CD14-positive monocyte (primary cell): ENCODE results near the gene PCDHB16. TPM values are rescaled to one million over a fixed set of nuclear protein-coding genes. Genes with fewer than 3 reads are reported as not detected.

Experiments
- DNase-seq, 3 donors: peaks; one replicate each; pipeline ENCODE4 v3.0.0-alpha.2; 2011 to 2022
- H2AFZ ChIP-seq: 2 replicates; pipeline ENCODE4 v1.6.0; 2012; ENCODE audit warnings: mild to moderate bottlenecking, low read depth, low read length, inconsistent platforms; ENCODE audit not compliant: insufficient read depth, poor library complexity, severe bottlenecking
- H3K27ac ChIP-seq, 2 donors: 1 replicate in 1 of 2; 2 replicates in 1 of 2; pipeline ENCODE4 v1.5.1; 2012 to 2013; ENCODE audit warnings: low read length in 2 of 2, control low read depth in 1 of 2, inconsistent platforms in 1 of 2, low read depth in 1 of 2, mild to moderate bottlenecking in 1 of 2
- H3K27me3 ChIP-seq, 2 donors: one replicate each; pipeline versions ENCODE4 v1.6.0 to v1.6.1; 2011 to 2013; ENCODE audit warnings: low read length in 2 of 2; ENCODE audit not compliant: control insufficient read depth in 2 of 2, insufficient read depth in 2 of 2
- H3K36me3 ChIP-seq, 2 donors: replicated peaks in 1 of 2; 1 replicate in 1 of 2; 2 replicates in 1 of 2; pipeline versions ENCODE4 v1.5.1 to v1.6.1; 2012 to 2013; ENCODE audit warnings: low read length in 2 of 2, control low read depth in 1 of 2, inconsistent platforms in 1 of 2, mild to moderate bottlenecking in 1 of 2; ENCODE audit not compliant: insufficient read depth in 2 of 2, control insufficient read depth in 1 of 2
- H3K4me1 ChIP-seq, 2 donors: 1 replicate in 1 of 2; 2 replicates in 1 of 2; pipeline versions ENCODE4 v1.5.1 to v1.6.1; 2012 to 2013; ENCODE audit warnings: low read length in 2 of 2, control low read depth in 1 of 2, inconsistent platforms in 1 of 2, mild to moderate bottlenecking in 1 of 2, moderate library complexity in 1 of 2; ENCODE audit not compliant: insufficient read depth in 2 of 2, control insufficient read depth in 1 of 2
- H3K4me2 ChIP-seq: replicated peaks from 2 replicates; pipeline ENCODE3; 2012; ENCODE audit warnings: low read length, moderate library complexity, mild to moderate bottlenecking; ENCODE audit not compliant: poor library complexity, severe bottlenecking; ENCODE audit errors: extremely low read depth
- H3K4me3 ChIP-seq, 3 experiments: fragments of 200-600 bp in 1 of 3; sonication (generic) in 1 of 3; replicated peaks in 1 of 3; 1 replicate in 2 of 3; 2 replicates in 1 of 3; pipeline ENCODE4 v1.5.1; 2011 to 2013; ENCODE audit warnings: low read length in 3 of 3, mild to moderate bottlenecking in 3 of 3, control low read depth in 2 of 3, low read depth in 2 of 3, inconsistent platforms in 1 of 3, moderate library complexity in 1 of 3
- H3K79me2 ChIP-seq: 2 replicates; pipeline ENCODE4 v1.6.0; 2012; ENCODE audit warnings: mild to moderate bottlenecking, control low read depth, inconsistent platforms, low read length, moderate library complexity; ENCODE audit not compliant: insufficient read depth
- H3K9ac ChIP-seq: 2 replicates; pipeline ENCODE4 v1.6.0; 2017; ENCODE audit warnings: low read length, mild to moderate bottlenecking; ENCODE audit not compliant: insufficient read depth, poor library complexity, severe bottlenecking
- H3K9me3 ChIP-seq, 2 donors: replicated peaks in 1 of 2; 1 replicate in 1 of 2; 2 replicates in 1 of 2; pipeline versions ENCODE4 v1.5.1 to v1.6.1; 2012 to 2013; ENCODE audit warnings: low read length in 2 of 2, control low read depth in 1 of 2; ENCODE audit not compliant: control insufficient read depth in 1 of 2, insufficient read depth in 1 of 2
- H4K20me1 ChIP-seq: 2 replicates; pipeline ENCODE4 v1.6.0; 2012; ENCODE audit warnings: mild to moderate bottlenecking, low read length, control low read depth, moderate library complexity; ENCODE audit not compliant: insufficient read depth
- H3K27ac Mint-ChIP-seq, 7 donors: one replicate each; pipeline ENCODE4 v1.8.0; 2020; ENCODE audit warnings: mild to moderate bottlenecking in 7 of 7, mixed read lengths in 7 of 7, moderate library complexity in 6 of 7, inconsistent platforms in 2 of 7
- H3K27me3 Mint-ChIP-seq, 3 donors: one replicate each; pipeline ENCODE4 v1.8.0; 2021 to 2022; ENCODE audit warnings: low read depth in 3 of 3, mild to moderate bottlenecking in 3 of 3, mixed read lengths in 3 of 3, moderate library complexity in 3 of 3, inconsistent platforms in 1 of 3
- H3K36me3 Mint-ChIP-seq, 2 donors: one replicate each; pipeline ENCODE4 v1.8.0; 2020; ENCODE audit warnings: mixed read lengths in 2 of 2, inconsistent platforms in 1 of 2, mild to moderate bottlenecking in 1 of 2
- H3K4me1 Mint-ChIP-seq: one replicate; pipeline ENCODE4 v1.8.0; 2020; ENCODE audit warnings: mild to moderate bottlenecking, mixed read lengths
- H3K4me3 Mint-ChIP-seq, 2 donors: one replicate each; pipeline ENCODE4 v1.8.0; 2020; ENCODE audit warnings: mild to moderate bottlenecking in 2 of 2, mixed read lengths in 2 of 2, moderate library complexity in 1 of 2
- H3K9me3 Mint-ChIP-seq, 7 donors: one replicate each; pipeline ENCODE4 v1.8.0; 2020 to 2022; ENCODE audit warnings: mixed read lengths in 7 of 7, mild to moderate bottlenecking in 6 of 7, moderate library complexity in 6 of 7, inconsistent platforms in 2 of 7
- WGBS: methylation state at CpG from one replicate; pipeline ENCODE4 v1.1.5; 2013; ENCODE audit warnings: missing lambda C conversion rate; ENCODE audit not compliant: insufficient coverage; 5-methylcytosine and 5-hydroxymethylcytosine counted together
- intact Hi-C, 2 donors: fragments of 100-400 bp; cut with micrococcal nuclease; formaldehyde crosslinking; loops; one replicate each; pipeline versions ENCODE4 v1.15.0 to v1.15.1; 2023
- polyA plus RNA-seq, 3 donors: library from polyadenylated mRNA; depleted of rRNA in 1 of 3; unstranded in 2 of 3; stranded (reverse) in 1 of 3; fragments of 300-500 nt in 2 of 3; fragments of >200 nt in 1 of 3; fragmentation: Illumina TruSeq in 2 of 3; gene quantifications; 1 replicate in 2 of 3; 2 replicates in 1 of 3; pipeline ENCODE4 v1.2.3, GENCODE V29; 2012 to 2021
- TF ChIP-seq, protein P1 (sequence below): fragments of 200-600 bp; IDR thresholded peaks from one replicate; pipeline ENCODE4 v1.8.0; 2022; ENCODE audit warnings: antibody characterized with exemption, mild to moderate bottlenecking

Gene PCDHB16
- polyA plus RNA-seq, 3 donors: not detected

DNA sequence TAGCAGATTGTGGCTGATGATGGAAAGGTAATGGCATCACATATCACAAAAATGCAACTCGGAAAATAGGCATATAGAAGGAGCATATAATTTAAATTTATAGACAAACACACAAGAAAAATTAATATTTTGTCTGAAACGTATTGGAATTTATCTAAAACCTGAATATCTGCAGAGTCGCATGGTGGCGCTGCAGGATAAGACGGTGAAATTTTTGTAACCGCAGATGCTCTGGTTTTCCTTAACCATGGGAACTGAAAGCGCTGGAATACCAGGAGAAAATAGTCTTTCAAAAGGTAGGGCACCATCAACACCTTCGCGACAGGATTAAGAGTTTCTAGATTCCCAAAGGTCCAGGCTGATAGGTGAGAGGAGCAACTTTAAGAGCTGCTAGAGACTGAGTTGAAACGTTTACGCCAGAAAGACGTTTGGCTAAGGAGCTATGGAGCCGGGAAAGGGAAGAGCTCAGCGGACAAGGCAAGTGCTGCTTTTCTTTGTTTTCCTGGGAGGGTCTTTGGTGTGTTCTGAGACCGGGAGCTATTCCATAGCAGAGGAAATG, 52.0 kb downstream of the PCDHB16 start:
- H3K4me1 Mint-ChIP-seq: no peaks in the 10 kb centered on the region
- H3K4me3 Mint-ChIP-seq: peak overlapping the region in 1 of 2 donors; percentile 62
- WGBS: 7% methylated on average over 12 of the region's 15 CpGs
- peaks cover 16 to 25% (median 22%) of the 10 kb centered on the region in 3 donors for H3K27me3 Mint-ChIP-seq
- H4K20me1 ChIP-seq: no peaks in the 10 kb centered on the region
- H3K27ac Mint-ChIP-seq: peak overlapping the region in 1 of 7 donors; percentile 20
- peaks cover 5 to 24% of the 10 kb centered on the region in 2 donors for H3K27me3 ChIP-seq
- intact Hi-C loops: no loop called here
- H3K4me3 ChIP-seq: no peak overlapping the region
- peaks cover 33 to 53% of the 10 kb centered on the region in 2 donors for H3K9me3 ChIP-seq
- no peak overlapping the region for H3K27ac ChIP-seq
- H3K4me2 ChIP-seq: no peak overlapping the region
- TF ChIP-seq, protein P1, sequence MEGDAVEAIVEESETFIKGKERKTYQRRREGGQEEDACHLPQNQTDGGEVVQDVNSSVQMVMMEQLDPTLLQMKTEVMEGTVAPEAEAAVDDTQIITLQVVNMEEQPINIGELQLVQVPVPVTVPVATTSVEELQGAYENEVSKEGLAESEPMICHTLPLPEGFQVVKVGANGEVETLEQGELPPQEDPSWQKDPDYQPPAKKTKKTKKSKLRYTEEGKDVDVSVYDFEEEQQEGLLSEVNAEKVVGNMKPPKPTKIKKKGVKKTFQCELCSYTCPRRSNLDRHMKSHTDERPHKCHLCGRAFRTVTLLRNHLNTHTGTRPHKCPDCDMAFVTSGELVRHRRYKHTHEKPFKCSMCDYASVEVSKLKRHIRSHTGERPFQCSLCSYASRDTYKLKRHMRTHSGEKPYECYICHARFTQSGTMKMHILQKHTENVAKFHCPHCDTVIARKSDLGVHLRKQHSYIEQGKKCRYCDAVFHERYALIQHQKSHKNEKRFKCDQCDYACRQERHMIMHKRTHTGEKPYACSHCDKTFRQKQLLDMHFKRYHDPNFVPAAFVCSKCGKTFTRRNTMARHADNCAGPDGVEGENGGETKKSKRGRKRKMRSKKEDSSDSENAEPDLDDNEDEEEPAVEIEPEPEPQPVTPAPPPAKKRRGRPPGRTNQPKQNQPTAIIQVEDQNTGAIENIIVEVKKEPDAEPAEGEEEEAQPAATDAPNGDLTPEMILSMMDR: no peak
- no peaks in the 10 kb centered on the region for H3K36me3 ChIP-seq
- H3K9ac ChIP-seq: no peak overlapping the region
- H3K79me2 ChIP-seq: no peaks in the 10 kb centered on the region
- H3K9me3 Mint-ChIP-seq: peaks cover 26 to 61% (median 45%) of the 10 kb centered on the region in 7 donors
- H2AFZ ChIP-seq: no peak overlapping the region
- DNase-seq: no peak
- peaks cover 3% of the 10 kb centered on the region in 2 donors for H3K36me3 Mint-ChIP-seq
- no peaks in the 10 kb centered on the region for H3K4me1 ChIP-seq

Other genes starting within 250 kb of the PCDHB16 start
- gene PCDHAC2, start 215.9 kb upstream of the PCDHB16 start, polyA plus RNA-seq: not detected
- gene PCDHB1, start 131.0 kb upstream of the PCDHB16 start, polyA plus RNA-seq: not detected
- not detected for gene PCDHB2, start 87.8 kb upstream of the PCDHB16 start, polyA plus RNA-seq
- gene PCDHB3, start 81.9 kb upstream of the PCDHB16 start, polyA plus RNA-seq: not detected
- not detected for gene PCDHB4, start 60.6 kb upstream of the PCDHB16 start, polyA plus RNA-seq
- not detected for gene PCDHB5, start 47.2 kb upstream of the PCDHB16 start, polyA plus RNA-seq
- gene PCDHB6, start 32.3 kb upstream of the PCDHB16 start, polyA plus RNA-seq: not detected
- gene PCDHB7, start 9.7 kb upstream of the PCDHB16 start, polyA plus RNA-seq: not detected
- gene PCDHB8, start 4.6 kb upstream of the PCDHB16 start, polyA plus RNA-seq: not detected
- not detected for gene PCDHB9, start 4.8 kb downstream of the PCDHB16 start, polyA plus RNA-seq
- gene PCDHB10, start 10.0 kb downstream of the PCDHB16 start, polyA plus RNA-seq: not detected
- gene PCDHB11, start 17.2 kb downstream of the PCDHB16 start, polyA plus RNA-seq: not detected
- gene PCDHB12, start 26.3 kb downstream of the PCDHB16 start, polyA plus RNA-seq: not detected
- gene PCDHB13, start 31.5 kb downstream of the PCDHB16 start, polyA plus RNA-seq: not detected
- not detected for gene PCDHB14, start 41.0 kb downstream of the PCDHB16 start, polyA plus RNA-seq
- not detected for gene PCDHB15, start 63.0 kb downstream of the PCDHB16 start, polyA plus RNA-seq
- not detected for gene SLC25A2, start 121.7 kb downstream of the PCDHB16 start, polyA plus RNA-seq
- gene TAF7, start 138.4 kb downstream of the PCDHB16 start, polyA plus RNA-seq: 10 to 100 TPM; 11.8 to 57.5 (median 52.7) TPM
- not detected for gene PCDHGA1, start 148.1 kb downstream of the PCDHB16 start, polyA plus RNA-seq
- not detected for gene PCDHGA2, start 156.4 kb downstream of the PCDHB16 start, polyA plus RNA-seq
- not detected for gene PCDHGA3, start 161.4 kb downstream of the PCDHB16 start, polyA plus RNA-seq
- gene PCDHGB1, start 167.7 kb downstream of the PCDHB16 start, polyA plus RNA-seq: not detected
- under 1 TPM in 1 of 3 donors, not detected in 2; 0.03 TPM for gene PCDHGA4, start 172.6 kb downstream of the PCDHB16 start, polyA plus RNA-seq
- under 1 TPM in 1 of 3 donors, not detected in 2; 0.01 TPM for gene PCDHGB2, start 177.6 kb downstream of the PCDHB16 start, polyA plus RNA-seq
- not detected for gene PCDHGA5, start 181.8 kb downstream of the PCDHB16 start, polyA plus RNA-seq
- not detected for gene PCDHGB3, start 187.9 kb downstream of the PCDHB16 start, polyA plus RNA-seq
- gene PCDHGA6, start 191.5 kb downstream of the PCDHB16 start, polyA plus RNA-seq: not detected
- gene PCDHGA7, start 200.4 kb downstream of the PCDHB16 start, polyA plus RNA-seq: not detected
- not detected for gene PCDHGB4, start 205.3 kb downstream of the PCDHB16 start, polyA plus RNA-seq
- gene PCDHGA8, start 210.2 kb downstream of the PCDHB16 start, polyA plus RNA-seq: not detected
- under 1 TPM in 2 of 3 donors, not detected in 1; 0.01 to 0.08 TPM for gene PCDHGB5, start 215.6 kb downstream of the PCDHB16 start, polyA plus RNA-seq
- not detected for gene PCDHGA9, start 220.4 kb downstream of the PCDHB16 start, polyA plus RNA-seq
- gene PCDHGB6, start 225.6 kb downstream of the PCDHB16 start, polyA plus RNA-seq: under 1 TPM in 2 of 3 donors, not detected in 1; 0.01 to 0.06 TPM
- not detected for gene PCDHGA10, start 230.6 kb downstream of the PCDHB16 start, polyA plus RNA-seq
- gene PCDHGB7, start 235.3 kb downstream of the PCDHB16 start, polyA plus RNA-seq: under 1 TPM in 1 of 3 donors, not detected in 2; 0.04 TPM
- not detected for gene PCDHGA11, start 238.7 kb downstream of the PCDHB16 start, polyA plus RNA-seq
- gene PCDHGA12, start 248.1 kb downstream of the PCDHB16 start, polyA plus RNA-seq: under 1 TPM in 1 of 3 donors, not detected in 2; 0.01 TPM